H9 (cell line): ENCODE measurements around the gene DPF1. TPM values are rescaled to one million over a fixed set of nuclear protein-coding genes. Genes with fewer than 3 reads are reported as not detected.
A peak's percentile ranks its signal among the peaks of the same experiment; 100 is the strongest.

Source experiments
- DNase-seq: peaks from one replicate; pipeline ENCODE4 v3.0.0-alpha.2; 2017
- H2AFZ ChIP-seq: one replicate; pipeline ENCODE4 v1.6.1; 2013; ENCODE audit warnings: mild to moderate bottlenecking, low read length, control low read depth, moderate library complexity
- H2AK5ac ChIP-seq: 2 replicates; pipeline ENCODE4 v1.6.1; 2013; ENCODE audit warnings: low read length, control low read depth, mixed read lengths; ENCODE audit not compliant: insufficient read length
- H2BK120ac ChIP-seq: one replicate; pipeline ENCODE4 v1.6.1; 2013; ENCODE audit warnings: low read depth, mild to moderate bottlenecking, low read length, control low read depth, inconsistent platforms; ENCODE audit not compliant: poor library complexity, severe bottlenecking
- H2BK12ac ChIP-seq: 2 replicates; pipeline ENCODE4 v1.6.1; 2013; ENCODE audit warnings: low read length, control low read depth, mixed read lengths, low read depth; ENCODE audit not compliant: insufficient read length
- H2BK15ac ChIP-seq: 2 replicates; pipeline ENCODE4 v1.6.1; 2013; ENCODE audit warnings: low read depth, low read length, control low read depth
- H2BK20ac ChIP-seq: one replicate; pipeline ENCODE4 v1.6.1; 2013; ENCODE audit warnings: low read depth, mild to moderate bottlenecking, low read length, control low read depth, inconsistent platforms; ENCODE audit not compliant: poor library complexity, severe bottlenecking
- H2BK5ac ChIP-seq: 2 replicates; pipeline ENCODE4 v1.6.1; 2013; ENCODE audit warnings: low read length, control low read depth, mixed read lengths; ENCODE audit not compliant: insufficient read length
- H3K14ac ChIP-seq: 2 replicates; pipeline ENCODE4 v1.6.1; 2013; ENCODE audit warnings: low read length, control low read depth; ENCODE audit not compliant: insufficient read depth
- H3K18ac ChIP-seq: 2 replicates; pipeline ENCODE4 v1.6.1; 2013; ENCODE audit warnings: low read depth, mild to moderate bottlenecking, mixed read lengths, low read length, control low read depth; ENCODE audit not compliant: insufficient read length
- H3K23ac ChIP-seq: 2 replicates; pipeline ENCODE4 v1.6.1; 2013; ENCODE audit warnings: low read length, control low read depth, mixed read lengths, low read depth; ENCODE audit not compliant: insufficient read length
- H3K23me2 ChIP-seq: 2 replicates; pipeline ENCODE4 v1.6.1; 2013; ENCODE audit warnings: low read depth, mild to moderate bottlenecking, mixed read lengths, low read length, control low read depth; ENCODE audit not compliant: insufficient read length, poor library complexity, severe bottlenecking
- H3K27ac ChIP-seq: 2 replicates; pipeline ENCODE4 v1.5.1; 2013; ENCODE audit warnings: low read length, control low read depth, mixed read lengths, low read depth; ENCODE audit not compliant: insufficient read length
- H3K27me3 ChIP-seq: 2 replicates; pipeline ENCODE4 v1.6.1; 2013; ENCODE audit warnings: low read length, control low read depth, inconsistent platforms; ENCODE audit not compliant: insufficient read depth
- H3K4ac ChIP-seq: 2 replicates; pipeline ENCODE4 v1.6.1; 2013; ENCODE audit warnings: low read depth, mild to moderate bottlenecking, control low read depth, inconsistent platforms, low read length, moderate library complexity
- H3K4me1 ChIP-seq: 2 replicates; pipeline ENCODE4 v1.6.1; 2013; ENCODE audit warnings: low read length, control low read depth, inconsistent platforms; ENCODE audit not compliant: insufficient read depth
- H3K4me2 ChIP-seq: 2 replicates; pipeline ENCODE4 v1.6.1; 2013; ENCODE audit warnings: low read length, control low read depth, mixed read lengths; ENCODE audit not compliant: insufficient read length, insufficient read depth
- H3K56ac ChIP-seq: 2 replicates; pipeline ENCODE4 v1.6.1; 2013; ENCODE audit warnings: low read depth, mild to moderate bottlenecking, mixed read lengths, low read length, control low read depth; ENCODE audit not compliant: insufficient read length
- H3K79me1 ChIP-seq: 2 replicates; pipeline ENCODE4 v1.6.1; 2013; ENCODE audit warnings: low read depth, mild to moderate bottlenecking, moderate library complexity, low read length, control low read depth, inconsistent platforms; ENCODE audit not compliant: insufficient read depth, poor library complexity, severe bottlenecking
- H3K79me2 ChIP-seq: 2 replicates; pipeline ENCODE4 v1.6.1; 2013; ENCODE audit warnings: low read length, control low read depth, inconsistent platforms; ENCODE audit not compliant: insufficient read depth
- H3K9ac ChIP-seq: 2 replicates; pipeline ENCODE4 v1.6.1; 2013; ENCODE audit warnings: low read length, control low read depth, mixed read lengths; ENCODE audit not compliant: insufficient read length; ENCODE audit errors: extremely low read depth
- H3K9me3 ChIP-seq: one replicate; pipeline ENCODE4 v1.6.1; 2013; ENCODE audit warnings: low read depth, low read length, inconsistent platforms; ENCODE audit not compliant: control insufficient read depth
- H3T11ph ChIP-seq: one replicate; pipeline ENCODE4 v1.6.1; 2013; ENCODE audit warnings: mild to moderate bottlenecking, low read length, control low read depth, inconsistent platforms
- H4K20me1 ChIP-seq: one replicate; pipeline ENCODE4 v1.6.1; 2013; ENCODE audit not compliant: control insufficient read depth, insufficient read length, insufficient read depth
- H4K5ac ChIP-seq: 2 replicates; pipeline ENCODE4 v1.6.1; 2013; ENCODE audit warnings: low read depth, mild to moderate bottlenecking, mixed read lengths, low read length, control low read depth; ENCODE audit not compliant: insufficient read length
- H4K8ac ChIP-seq: replicated peaks from 2 replicates; pipeline ENCODE4 v1.6.1; 2013; ENCODE audit warnings: low read length, control low read depth, mixed read lengths, low read depth; ENCODE audit not compliant: insufficient read length
- H4K91ac ChIP-seq: 2 replicates; pipeline ENCODE4 v1.6.1; 2013; ENCODE audit warnings: low read depth, mild to moderate bottlenecking, moderate library complexity, mixed read lengths, low read length, control low read depth; ENCODE audit not compliant: insufficient read length
- H3K27ac Mint-ChIP-seq, 3 experiments: 2 replicates in 2 of 3; 3 replicates in 1 of 3; pipeline ENCODE4 v1.8.0; 2020 to 2021; ENCODE audit warnings: mixed read lengths in 3 of 3, mild to moderate bottlenecking in 1 of 3, moderate library complexity in 1 of 3
- H3K27me3 Mint-ChIP-seq: 2 replicates; pipeline ENCODE4 v1.8.0; 2021; ENCODE audit warnings: low read depth, mild to moderate bottlenecking, moderate library complexity, mixed read lengths
- H3K36me3 Mint-ChIP-seq, 3 experiments: 2 replicates in 2 of 3; 3 replicates in 1 of 3; pipeline ENCODE4 v1.8.0; 2020 to 2021; ENCODE audit warnings: low read depth in 3 of 3, mixed read lengths in 3 of 3; ENCODE audit not compliant: insufficient read depth in 1 of 3
- H3K4me1 Mint-ChIP-seq, 2 experiments: 2 replicates each; pipeline ENCODE4 v1.8.0; 2020; ENCODE audit warnings: mixed read lengths in 2 of 2
- H3K4me3 Mint-ChIP-seq, 2 experiments: 2 replicates in 1 of 2; 3 replicates in 1 of 2; pipeline ENCODE4 v1.8.0; 2020 to 2021; ENCODE audit warnings: mild to moderate bottlenecking in 2 of 2, mixed read lengths in 2 of 2, moderate library complexity in 1 of 2
- H3K9me3 Mint-ChIP-seq, 2 experiments: 2 replicates in 1 of 2; 3 replicates in 1 of 2; pipeline ENCODE4 v1.8.0; 2020; ENCODE audit warnings: mild to moderate bottlenecking in 2 of 2, mixed read lengths in 2 of 2, moderate library complexity in 1 of 2
- WGBS: extraction: QIAGEN DNeasy Blood & Tissue Kit; methylation state at CpG from one replicate; pipeline ENCODE4 v1.1.7; 2013; ENCODE audit warnings: missing lambda C conversion rate, low lambda C conversion rate, mixed read lengths; ENCODE audit not compliant: insufficient read length; ENCODE audit errors: extremely low coverage; 5-methylcytosine and 5-hydroxymethylcytosine counted together
- total RNA-seq: library from RNA; stranded (reverse); gene quantifications from 2 replicates; pipeline ENCODE4 v1.2.1, GENCODE V29; 2021
- TF ChIP-seq, protein P1 (sequence below): fragments of 200-600 bp; sonication (generic); conservative IDR thresholded peaks from 3 replicates; pipeline ENCODE4 v1.8.0; 2021; ENCODE audit warnings: antibody characterized with exemption, mild to moderate bottlenecking

DPF1 gene
- total RNA-seq, 1 experiment from 2014 or later: 12.0 TPM

DNA sequence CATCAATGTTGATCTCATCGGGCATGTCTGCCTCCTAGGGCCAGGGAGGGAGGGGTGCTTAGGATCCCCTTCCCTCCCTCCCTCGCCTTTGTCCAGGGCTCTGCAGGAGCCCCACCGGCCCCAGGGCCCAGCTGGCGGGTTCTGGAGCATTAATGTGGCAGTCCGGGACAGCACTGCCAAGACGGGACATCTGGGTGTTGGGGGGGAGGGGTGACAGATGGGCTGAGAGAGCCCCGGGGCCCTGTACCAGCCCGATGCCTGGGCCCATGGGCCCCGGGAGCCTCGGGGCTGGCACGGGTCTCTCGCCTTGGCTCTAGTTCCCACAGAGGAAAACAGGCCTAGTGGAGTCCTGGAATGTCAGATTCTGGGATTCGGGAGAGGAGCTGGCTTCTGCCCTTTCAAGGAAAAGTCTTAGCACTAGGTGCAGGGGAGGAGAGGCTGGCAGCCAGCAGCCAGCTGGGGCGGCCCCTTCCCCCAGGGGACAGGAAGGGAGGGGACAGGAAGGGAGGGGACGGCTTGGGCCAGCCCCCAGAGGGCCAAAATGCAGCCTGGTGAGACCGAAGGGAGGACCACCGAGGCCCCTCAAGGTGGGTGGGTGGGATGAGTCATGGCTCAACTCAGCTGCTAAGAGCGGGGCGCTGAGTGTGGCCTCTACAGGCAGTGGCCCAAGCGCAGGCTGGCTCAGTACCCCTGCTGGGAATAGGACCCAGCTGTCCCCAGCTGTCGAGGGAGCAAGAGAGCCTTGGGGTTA is 29.1 kb upstream of the DPF1 start:
- no peak overlapping the region for H3K4ac ChIP-seq
- H2BK120ac ChIP-seq: no peak overlapping the region
- no peak overlapping the region for H2AFZ ChIP-seq
- H3K9me3 Mint-ChIP-seq: peaks cover 0 to 2% of the 10 kb centered on the region in 2 experiments; a peak in 1 of 5 replicates
- no peak overlapping the region for H3T11ph ChIP-seq
- H3K27me3 ChIP-seq: no peaks in the 10 kb centered on the region; the same call in 1 of the 2 replicates
- H2BK20ac ChIP-seq: no peak overlapping the region
- H3K27ac Mint-ChIP-seq: no peak overlapping the region; a peak in 1 of 7 replicates
- no peak overlapping the region for H2AK5ac ChIP-seq
- no peak overlapping the region for H3K18ac ChIP-seq
- no peak overlapping the region for H4K91ac ChIP-seq
- H3K27ac ChIP-seq: no peak overlapping the region
- no CpG with 5 or more reads among the region's 21 CpGs for WGBS
- H3K14ac ChIP-seq: no peak overlapping the region
- no peak overlapping the region for H2BK15ac ChIP-seq
- no peak overlapping the region for H3K56ac ChIP-seq
- peaks cover 3% of the 10 kb centered on the region; the same call in 1 of the 2 replicates for H3K4me1 ChIP-seq
- H3K4me2 ChIP-seq: no peak overlapping the region
- no peak overlapping the region for H3K23ac ChIP-seq
- no peaks in the 10 kb centered on the region for H4K20me1 ChIP-seq
- peak overlapping the region in 1 of 2 experiments; percentile 44; a peak in 1 of 5 replicates for H3K4me3 Mint-ChIP-seq
- H3K79me2 ChIP-seq: no peaks in the 10 kb centered on the region
- H3K9ac ChIP-seq: no peak overlapping the region
- no peak overlapping the region for H2BK5ac ChIP-seq
- H3K27me3 Mint-ChIP-seq: peaks cover 30% of the 10 kb centered on the region
- DNase-seq: no peak
- H3K4me1 Mint-ChIP-seq: peaks cover 41 to 51% of the 10 kb centered on the region in 2 experiments
- H4K5ac ChIP-seq: no peak overlapping the region
- no peak overlapping the region for H2BK12ac ChIP-seq
- H4K8ac ChIP-seq: no peak overlapping the region
- no peaks in the 10 kb centered on the region for H3K79me1 ChIP-seq
- H3K36me3 Mint-ChIP-seq: no peaks in the 10 kb centered on the region; a peak in 2 of 7 replicates
- H3K9me3 ChIP-seq: no peaks in the 10 kb centered on the region
- TF ChIP-seq, protein P1, sequence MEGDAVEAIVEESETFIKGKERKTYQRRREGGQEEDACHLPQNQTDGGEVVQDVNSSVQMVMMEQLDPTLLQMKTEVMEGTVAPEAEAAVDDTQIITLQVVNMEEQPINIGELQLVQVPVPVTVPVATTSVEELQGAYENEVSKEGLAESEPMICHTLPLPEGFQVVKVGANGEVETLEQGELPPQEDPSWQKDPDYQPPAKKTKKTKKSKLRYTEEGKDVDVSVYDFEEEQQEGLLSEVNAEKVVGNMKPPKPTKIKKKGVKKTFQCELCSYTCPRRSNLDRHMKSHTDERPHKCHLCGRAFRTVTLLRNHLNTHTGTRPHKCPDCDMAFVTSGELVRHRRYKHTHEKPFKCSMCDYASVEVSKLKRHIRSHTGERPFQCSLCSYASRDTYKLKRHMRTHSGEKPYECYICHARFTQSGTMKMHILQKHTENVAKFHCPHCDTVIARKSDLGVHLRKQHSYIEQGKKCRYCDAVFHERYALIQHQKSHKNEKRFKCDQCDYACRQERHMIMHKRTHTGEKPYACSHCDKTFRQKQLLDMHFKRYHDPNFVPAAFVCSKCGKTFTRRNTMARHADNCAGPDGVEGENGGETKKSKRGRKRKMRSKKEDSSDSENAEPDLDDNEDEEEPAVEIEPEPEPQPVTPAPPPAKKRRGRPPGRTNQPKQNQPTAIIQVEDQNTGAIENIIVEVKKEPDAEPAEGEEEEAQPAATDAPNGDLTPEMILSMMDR: no peak
- peaks cover 11% of the 10 kb centered on the region for H3K23me2 ChIP-seq
